ENCODE results near the gene CEP85.
"Not testable (repeated sequence)": the region's sequence is repeated elsewhere in the genome, so short reads cannot be mapped to it uniquely, and the experiment has no call there.

Gene CEP85

DNA sequence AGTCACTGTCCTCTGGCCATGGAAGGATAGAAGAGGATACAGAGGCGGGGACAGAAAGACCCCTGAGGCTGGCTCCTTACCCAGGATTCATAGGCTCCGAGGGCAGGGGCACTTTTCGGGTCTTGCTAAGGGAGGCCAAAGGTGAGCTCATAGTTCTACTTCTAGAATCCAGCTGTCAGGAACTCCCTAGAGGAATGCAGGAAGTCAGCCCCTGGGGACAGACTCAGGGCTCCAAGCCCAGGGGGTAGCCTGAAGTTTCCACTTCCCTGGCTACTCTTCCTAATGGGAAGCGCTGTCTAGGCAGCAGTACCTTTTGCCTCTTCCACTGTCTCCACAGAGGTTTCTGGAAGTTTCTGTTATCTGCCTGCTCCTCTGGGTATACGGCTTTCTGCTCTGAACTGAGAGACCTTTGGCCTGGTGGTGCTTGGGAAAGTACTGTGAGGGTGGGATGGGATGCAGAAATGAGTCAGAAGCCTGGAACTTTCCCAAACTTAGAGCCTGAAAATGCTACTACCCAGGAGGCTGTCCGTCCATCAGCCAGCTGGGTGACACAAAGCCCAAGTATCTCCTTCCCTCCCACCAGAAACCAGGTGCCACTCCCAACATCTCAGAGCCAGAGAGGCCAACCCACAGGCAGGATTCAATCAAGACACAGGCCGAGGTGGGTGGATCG is 68.9 kb downstream of the CEP85 start:
- peak overlapping the region; percentile 42 for H3K27ac ChIP-seq (ENCODE audit: low read depth, low read length, severe bottlenecking)
- no peak overlapping the region for H3K4me3 ChIP-seq (ENCODE audit: extremely low read depth, insufficient read depth, low read length, poor library complexity, severe bottlenecking)
- WGBS, 2 experiments (ENCODE audit: insufficient coverage in 2 of 2) = 75 to 84% methylated on average over 5 of the region's 8 CpGs
- no peaks in the 10 kb centered on the region for H3K9me3 ChIP-seq (ENCODE audit: control insufficient read depth, low read length)
- H3K36me3 ChIP-seq (ENCODE audit: control insufficient read depth, insufficient read depth, low read length) = no peaks in the 10 kb centered on the region
- H3K4me1 ChIP-seq (ENCODE audit: control insufficient read depth, insufficient read depth, low read length, poor library complexity, severe bottlenecking) = peaks cover 11% of the 10 kb centered on the region

DNA sequence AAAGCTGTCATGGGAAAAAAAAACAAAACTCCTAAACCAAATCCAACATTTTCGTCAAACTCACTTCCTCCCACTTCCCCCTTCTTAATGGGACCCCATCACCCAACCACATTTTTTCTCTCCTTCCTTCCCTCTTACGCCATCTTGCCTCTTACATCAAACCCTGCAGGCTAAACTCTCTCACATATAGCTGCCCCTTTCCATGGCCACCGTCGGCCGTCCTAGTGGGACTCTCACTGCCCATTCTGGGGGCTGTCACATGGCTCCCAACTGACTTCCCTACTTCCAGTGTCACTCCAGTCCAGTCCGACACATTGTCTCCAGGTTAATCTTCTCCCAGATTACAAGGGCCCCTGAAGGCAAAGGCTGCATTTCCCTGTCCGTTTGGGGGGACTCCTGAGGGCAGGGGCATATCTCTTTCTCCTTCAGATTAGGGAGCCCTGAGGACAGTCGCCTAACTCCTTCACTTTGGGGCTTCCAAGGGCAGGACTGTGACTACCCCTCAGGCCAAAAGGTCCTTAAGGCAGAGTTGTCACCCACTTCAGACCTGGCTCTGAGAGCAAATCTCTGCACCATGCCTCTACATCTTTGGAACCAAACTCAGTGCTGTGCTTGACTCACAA is 71.8 kb downstream of the CEP85 start:
- Histone ChIP-seq H3K4me1 (ENCODE audit: control insufficient read depth, insufficient read depth, low read length, poor library complexity, severe bottlenecking) (peaks cover 7% of the 10 kb centered on the region), H3K9me3 (ENCODE audit: control insufficient read depth, low read length) (no peaks in the 10 kb centered on the region), H3K27ac (ENCODE audit: low read depth, low read length, severe bottlenecking) (peak overlapping the region; percentile 71), H3K36me3 (ENCODE audit: control insufficient read depth, insufficient read depth, low read length) (no peaks in the 10 kb centered on the region), H3K4me3 (ENCODE audit: extremely low read depth, insufficient read depth, low read length, poor library complexity, severe bottlenecking) (peak overlapping the region; percentile 72)
- 48 to 63% methylated on average over 8 of the region's 8 CpGs for WGBS, 2 experiments (ENCODE audit: insufficient coverage in 2 of 2)

DNA sequence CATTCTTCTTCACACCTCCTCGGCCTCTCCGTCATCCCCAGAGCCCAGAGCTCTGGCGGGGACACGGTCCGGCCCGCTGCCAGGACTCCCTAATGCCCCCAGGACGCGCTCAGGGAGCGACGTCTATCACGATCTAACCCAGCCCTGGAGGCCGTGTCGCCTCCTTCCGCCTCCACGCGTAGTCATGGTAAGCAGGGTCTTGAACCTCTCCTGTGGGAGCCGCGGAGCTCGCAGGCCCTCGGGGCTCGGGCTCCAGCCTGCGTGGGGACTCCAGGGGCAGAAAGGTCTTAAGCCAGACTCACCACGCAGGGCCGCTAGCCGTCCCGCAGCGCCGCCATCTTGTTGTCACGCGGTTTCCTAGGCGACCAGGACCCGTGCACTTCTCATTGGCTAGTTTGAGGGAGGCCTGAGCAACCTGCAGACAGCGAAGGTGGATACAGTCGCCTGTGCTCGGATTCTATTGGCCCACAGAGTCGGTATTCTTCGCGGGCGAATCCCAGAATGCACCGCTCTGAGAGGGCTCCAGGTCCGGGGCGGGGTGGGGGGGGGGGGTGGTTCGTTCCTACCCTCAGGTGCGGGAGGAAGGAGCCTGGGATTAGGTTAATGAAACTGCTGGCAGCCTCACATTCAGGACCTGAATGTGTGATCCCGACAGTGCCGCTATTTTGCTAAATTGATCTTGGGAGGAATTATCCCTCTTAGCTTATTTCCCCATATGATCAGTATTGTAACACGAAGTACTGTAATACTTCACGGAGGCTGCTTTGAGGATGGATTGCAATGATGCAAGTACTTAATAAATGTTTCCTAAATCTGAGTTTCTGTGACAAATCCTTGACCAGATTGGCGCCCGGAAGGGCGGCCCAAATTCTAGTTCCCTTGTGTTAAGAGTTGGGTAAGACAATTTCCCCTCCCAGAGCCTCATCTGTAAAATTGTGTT is 72.6 kb downstream of the CEP85 start, which contains the start of gene UBXN11:
Gene UBXN11 (minus strand): TSS at position 347 of the 940 bp plus-strand sequence. CDS start 3,753 bp downstream, outside the sequence.
- H3K27ac ChIP-seq (ENCODE audit: low read depth, low read length, severe bottlenecking) = peak within 1 kb of the TSS; percentile 71
- peaks cover 7% of the 10 kb centered on the region for H3K4me1 ChIP-seq (ENCODE audit: control insufficient read depth, insufficient read depth, low read length, poor library complexity, severe bottlenecking)
- WGBS, 2 experiments (ENCODE audit: insufficient coverage in 2 of 2) = 1 to 2% methylated on average over 29 to 34 of the region's 51 CpGs
- H3K4me3 ChIP-seq (ENCODE audit: extremely low read depth, insufficient read depth, low read length, poor library complexity, severe bottlenecking) = peak within 1 kb of the TSS; percentile 72
- no peaks in the 10 kb centered on the region for H3K9me3 ChIP-seq (ENCODE audit: control insufficient read depth, low read length)
- H3K36me3 ChIP-seq (ENCODE audit: control insufficient read depth, insufficient read depth, low read length) = no peaks in the 10 kb centered on the region

DNA sequence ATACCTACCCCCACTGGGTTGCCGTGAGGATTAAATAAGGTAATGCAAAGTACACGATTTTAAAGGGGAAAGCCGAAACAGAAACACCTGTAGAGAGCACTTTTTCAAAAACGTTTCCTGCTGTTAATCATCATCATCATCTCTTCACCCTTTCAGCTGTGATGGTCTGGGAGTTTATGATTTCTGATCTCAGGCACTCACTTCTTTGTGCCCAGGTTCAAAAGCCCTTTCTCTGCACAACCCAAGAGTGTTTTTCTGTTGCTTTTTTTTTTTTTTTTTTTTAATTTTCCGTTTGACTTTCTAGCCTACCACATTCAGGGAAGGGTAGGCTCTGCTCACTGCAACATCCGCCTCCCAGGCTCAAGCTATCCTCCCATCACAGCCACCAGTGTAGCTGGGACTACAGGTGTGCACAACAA is 73.4 kb downstream of the CEP85 start:
- no peak overlapping the region for H3K4me3 ChIP-seq (ENCODE audit: extremely low read depth, insufficient read depth, low read length, poor library complexity, severe bottlenecking)
- no peaks in the 10 kb centered on the region for H3K36me3 ChIP-seq (ENCODE audit: control insufficient read depth, insufficient read depth, low read length)
- no peaks in the 10 kb centered on the region for H3K9me3 ChIP-seq (ENCODE audit: control insufficient read depth, low read length)
- WGBS, 2 experiments (ENCODE audit: insufficient coverage in 2 of 2) = 80% methylated on average over 2 of the region's 6 CpGs; no CpG with 5 or more reads in 1 of the 2 experiments
- peaks cover 7% of the 10 kb centered on the region for H3K4me1 ChIP-seq (ENCODE audit: control insufficient read depth, insufficient read depth, low read length, poor library complexity, severe bottlenecking)
- no peak overlapping the region for H3K27ac ChIP-seq (ENCODE audit: low read depth, low read length, severe bottlenecking)

DNA sequence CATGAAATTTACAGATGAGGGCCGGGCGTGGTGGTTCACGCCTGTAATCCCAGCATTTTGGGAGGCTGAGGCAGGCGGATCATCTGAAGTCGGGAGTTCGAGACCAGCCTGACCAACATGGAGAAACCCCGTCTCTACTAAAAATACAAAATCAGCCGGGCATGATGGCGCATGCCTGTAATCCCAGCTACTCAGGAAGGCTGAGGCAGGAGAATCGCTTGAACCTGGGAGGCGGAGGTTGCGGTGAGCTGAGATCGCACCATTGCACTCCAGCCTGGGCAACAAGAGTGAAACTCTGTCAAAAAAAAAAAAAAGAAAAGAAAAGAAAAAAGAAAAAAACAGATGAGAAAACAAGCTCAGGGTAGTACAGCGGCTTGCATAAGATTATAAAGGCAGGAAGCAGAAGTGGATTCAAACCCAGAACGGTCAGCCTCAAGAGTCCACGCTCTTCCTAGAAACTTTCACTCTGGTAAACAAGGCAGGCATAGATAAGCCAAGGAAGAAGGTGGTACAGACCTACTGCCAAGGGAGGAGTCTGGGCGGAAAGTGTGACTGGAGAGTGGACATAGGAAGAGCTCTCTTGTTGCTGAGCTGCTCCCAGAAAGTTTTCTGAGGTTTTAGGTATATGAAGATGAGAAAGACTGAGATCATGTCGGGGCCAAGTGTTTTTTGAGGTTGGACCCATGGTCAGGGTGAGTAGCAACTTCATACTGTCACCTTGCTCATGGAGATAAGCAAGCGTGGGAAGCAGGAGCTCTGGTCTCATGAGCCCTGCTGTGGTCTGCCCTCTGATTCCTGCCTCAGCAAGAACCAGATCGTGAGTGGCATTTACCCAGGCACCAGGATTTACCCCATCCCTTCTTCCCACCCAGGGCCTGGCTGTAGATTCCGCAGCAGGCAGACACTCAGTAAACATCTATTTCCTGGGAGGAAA is 74.2 kb downstream of the CEP85 start:
- H3K9me3 ChIP-seq (ENCODE audit: control insufficient read depth, low read length); H3K27ac ChIP-seq (ENCODE audit: low read depth, low read length, severe bottlenecking); H3K4me3 ChIP-seq (ENCODE audit: extremely low read depth, insufficient read depth, low read length, poor library complexity, severe bottlenecking); H3K4me1 ChIP-seq (ENCODE audit: control insufficient read depth, insufficient read depth, low read length, poor library complexity, severe bottlenecking); H3K36me3 ChIP-seq (ENCODE audit: control insufficient read depth, insufficient read depth, low read length): not testable (repeated sequence)
- WGBS, 2 experiments (ENCODE audit: insufficient coverage in 2 of 2) = 86 to 91% methylated on average over 11 to 13 of the region's 21 CpGs

DNA sequence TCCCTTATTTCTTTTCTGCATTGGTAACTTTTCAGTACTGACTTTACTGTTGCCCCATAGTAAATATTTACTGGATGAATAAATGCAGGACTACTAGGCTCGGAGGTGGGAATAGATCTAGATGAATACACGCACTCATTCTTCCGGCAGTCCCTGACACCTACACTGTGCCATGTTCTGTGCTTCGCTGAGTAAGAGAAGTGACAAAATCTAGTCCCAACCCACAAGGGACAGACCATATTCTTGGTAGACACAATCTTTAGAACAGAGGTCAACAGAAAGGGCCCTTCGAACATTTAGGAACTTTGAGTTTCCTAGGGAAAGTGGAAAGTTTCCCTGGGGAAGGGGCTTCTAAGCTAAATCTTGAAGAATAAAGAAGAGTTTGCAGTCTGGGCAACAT is 80.5 kb downstream of the CEP85 start:
- Histone ChIP-seq H3K9me3 (ENCODE audit: control insufficient read depth, low read length) (no peaks in the 10 kb centered on the region), H3K36me3 (ENCODE audit: control insufficient read depth, insufficient read depth, low read length) (no peaks in the 10 kb centered on the region), H3K4me1 (ENCODE audit: control insufficient read depth, insufficient read depth, low read length, poor library complexity, severe bottlenecking) (peaks cover 14% of the 10 kb centered on the region), H3K27ac (ENCODE audit: low read depth, low read length, severe bottlenecking) (no peak overlapping the region), H3K4me3 (ENCODE audit: extremely low read depth, insufficient read depth, low read length, poor library complexity, severe bottlenecking) (no peak overlapping the region)
- 100% methylated on average over 3 to 5 of the region's 5 CpGs for WGBS, 2 experiments (ENCODE audit: insufficient coverage in 2 of 2)

DNA sequence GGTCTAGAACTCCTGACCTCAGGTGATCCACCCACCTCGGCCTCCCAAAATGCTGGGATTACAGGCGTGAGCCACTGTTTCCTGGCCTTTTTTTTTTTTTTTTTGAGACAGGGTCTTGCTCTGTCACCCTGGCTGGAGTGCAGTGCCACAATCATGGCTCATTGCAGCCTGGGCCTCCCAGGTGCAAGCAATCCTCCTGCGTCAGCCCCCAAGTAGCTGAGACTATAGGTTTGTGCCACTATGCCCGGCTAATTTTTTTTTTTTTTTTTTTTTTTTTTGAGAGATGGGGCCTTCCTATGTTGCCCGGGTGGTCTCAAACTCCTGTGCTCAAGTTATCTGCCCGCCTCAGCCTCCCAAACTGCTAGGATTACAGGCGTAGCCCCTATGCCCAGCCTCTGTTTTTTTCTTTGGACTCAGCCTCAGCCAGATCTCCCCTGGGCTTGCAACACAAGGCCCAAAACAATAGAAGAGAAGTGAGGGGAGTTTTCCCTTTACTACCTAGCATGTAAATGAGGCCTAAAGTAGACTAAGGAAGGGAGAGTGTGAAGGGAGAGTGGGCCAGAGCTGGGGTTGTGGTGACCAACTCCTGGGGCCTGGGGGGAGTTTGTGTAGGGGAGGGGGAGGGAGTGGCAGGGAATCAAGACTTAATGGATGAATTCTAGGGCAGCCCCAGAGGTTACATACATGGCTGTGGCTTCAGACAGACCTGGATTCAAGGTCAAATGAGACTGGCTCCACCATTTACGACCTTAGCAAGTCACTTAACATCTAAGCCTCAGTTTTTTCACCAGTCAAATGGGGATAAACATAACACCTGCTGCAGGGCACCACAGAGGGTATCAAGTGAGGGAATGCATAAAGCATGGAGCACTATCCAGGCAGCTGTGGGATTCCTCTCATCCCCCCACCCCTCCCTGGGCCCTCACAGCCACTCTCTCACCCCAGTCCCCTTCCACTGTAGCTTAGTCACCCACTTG is 82.2 kb downstream of the CEP85 start:
- Histone ChIP-seq H3K27ac (ENCODE audit: low read depth, low read length, severe bottlenecking) (no peak overlapping the region), H3K4me3 (ENCODE audit: extremely low read depth, insufficient read depth, low read length, poor library complexity, severe bottlenecking) (no peak overlapping the region), H3K9me3 (ENCODE audit: control insufficient read depth, low read length) (no peaks in the 10 kb centered on the region), H3K36me3 (ENCODE audit: control insufficient read depth, insufficient read depth, low read length) (no peaks in the 10 kb centered on the region), H3K4me1 (ENCODE audit: control insufficient read depth, insufficient read depth, low read length, poor library complexity, severe bottlenecking) (peaks cover 14% of the 10 kb centered on the region)
- 78 to 84% methylated on average over 2 to 4 of the region's 8 CpGs for WGBS, 2 experiments (ENCODE audit: insufficient coverage in 2 of 2)

DNA sequence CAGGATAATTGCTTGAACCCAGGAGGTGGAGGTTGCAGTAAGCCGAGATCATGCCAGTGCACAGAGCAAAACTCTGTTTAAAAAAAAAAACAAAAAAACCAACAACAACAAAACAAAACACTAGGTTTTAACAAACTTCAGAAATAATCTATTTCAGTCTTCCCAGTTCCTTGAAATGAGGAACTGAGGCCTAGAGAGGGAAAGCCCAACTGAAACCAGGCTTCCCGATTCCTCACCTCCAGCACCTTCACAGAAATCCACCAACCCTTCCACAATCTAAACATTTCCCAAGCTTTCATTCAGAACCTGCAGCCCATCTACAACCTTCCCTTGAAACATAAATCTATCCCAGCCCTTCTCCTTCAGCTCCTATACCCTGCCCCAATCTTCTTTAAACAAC is 83.1 kb downstream of the CEP85 start:
- WGBS, 2 experiments (ENCODE audit: insufficient coverage in 2 of 2) = 83% methylated on average over 2 of the region's 2 CpGs; no CpG with 5 or more reads in 1 of the 2 experiments
- Histone ChIP-seq H3K4me1 (ENCODE audit: control insufficient read depth, insufficient read depth, low read length, poor library complexity, severe bottlenecking) (peaks cover 17% of the 10 kb centered on the region), H3K4me3 (ENCODE audit: extremely low read depth, insufficient read depth, low read length, poor library complexity, severe bottlenecking) (no peak overlapping the region), H3K9me3 (ENCODE audit: control insufficient read depth, low read length) (no peaks in the 10 kb centered on the region), H3K36me3 (ENCODE audit: control insufficient read depth, insufficient read depth, low read length) (no peaks in the 10 kb centered on the region), H3K27ac (ENCODE audit: low read depth, low read length, severe bottlenecking) (no peak overlapping the region)

DNA sequence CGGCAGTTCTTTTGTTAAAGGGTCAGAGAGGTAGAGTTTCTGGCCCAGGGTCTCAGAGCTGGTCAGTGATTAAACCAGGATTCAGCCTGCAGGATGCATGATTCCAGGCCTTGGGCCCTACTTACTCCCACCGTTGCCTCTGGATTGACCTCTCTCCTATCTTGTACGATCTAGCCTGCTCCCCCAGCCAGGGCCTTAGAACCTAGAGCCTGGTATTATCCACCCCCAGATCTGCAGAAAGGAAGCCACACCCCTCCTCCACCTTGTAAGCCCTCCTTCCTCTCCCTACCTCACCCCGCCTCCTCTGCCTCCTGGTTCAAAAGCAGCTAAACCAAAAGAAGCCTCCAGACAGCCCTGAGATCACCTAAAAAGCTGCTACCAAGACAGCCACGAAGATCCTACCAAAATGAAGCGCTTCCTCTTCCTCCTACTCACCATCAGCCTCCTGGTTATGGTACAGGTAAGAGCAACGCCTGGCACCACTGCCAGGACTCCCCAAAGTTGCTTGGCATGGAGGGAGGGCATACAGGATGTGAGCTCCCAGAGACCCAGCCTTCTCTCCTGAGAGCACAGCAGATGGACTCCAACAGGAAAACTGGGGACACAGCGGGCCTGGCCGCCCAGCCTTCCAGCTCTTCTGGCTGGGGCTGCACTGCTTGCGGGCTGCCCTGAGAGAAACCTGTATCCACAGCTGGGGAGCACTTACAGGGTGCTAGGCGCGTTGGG is 83.8 kb downstream of the CEP85 start, which contains the start of gene CD52:
Gene CD52 (plus strand): TSS at position 347 of the 726 bp plus-strand sequence. CDS start 60 bp downstream, at position 407.
- H3K9me3 ChIP-seq (ENCODE audit: control insufficient read depth, low read length) = no peaks in the 10 kb centered on the region
- WGBS, 2 experiments (ENCODE audit: insufficient coverage in 2 of 2) = 74 to 78% methylated on average over 9 of the region's 12 CpGs
- H3K4me1 ChIP-seq (ENCODE audit: control insufficient read depth, insufficient read depth, low read length, poor library complexity, severe bottlenecking) = peaks cover 17% of the 10 kb centered on the region
- no peaks in the 10 kb centered on the region for H3K36me3 ChIP-seq (ENCODE audit: control insufficient read depth, insufficient read depth, low read length)
- no peak within 1 kb of the TSS for H3K27ac ChIP-seq (ENCODE audit: low read depth, low read length, severe bottlenecking)
- no peak within 1 kb of the TSS for H3K4me3 ChIP-seq (ENCODE audit: extremely low read depth, insufficient read depth, low read length, poor library complexity, severe bottlenecking)
